ENCODE data around the gene ANAPC15. TPM values are rescaled to one million over a fixed set of nuclear protein-coding genes. Genes with fewer than 3 reads are reported as not detected.
"Not testable (repeated sequence)": the region's sequence is repeated elsewhere in the genome, so short reads cannot be mapped to it uniquely, and the experiment has no call there.

ANAPC15 gene
- 10 to 100 TPM; 25.2 to 95.2 (median 38.8) TPM for total RNA-seq

- peak within 1 kb of the TSS; percentile 58 to 82 (median 74) for H3K4me3 ChIP-seq
- 0 to 3% (median 2%) methylated on average over 1 to 27 of the region's 49 CpGs; no CpG with 5 or more reads in 2 of the 10 experiments for WGBS, 10 experiments
- in situ Hi-C loops (cut with MboI; ENCODE audit: low pct_unique_long_range_greater_than_20kb in 2 of 9, low sequenced_read_pairs in 9 of 9, unreplicated experiment in 9 of 9), result no loop called here
- H3K4me1 ChIP-seq (replicated peaks in 1 of 2), result peaks cover 5 to 7% of the 10 kb centered on the region in 2 donors
- H3K27ac ChIP-seq, result peak within 1 kb of the TSS; percentile 99
- ATAC-seq (replicated peaks in 6 of 8), result peak; percentile 85 to 94 (median 91)
Observed at GRCh38 chr11:72112143-72112977, at the start of gene ANAPC15. ANAPC15 (minus strand) TSS chr11:72112695; CDS start chr11:72111276, 1,419 bp downstream.

- in situ Hi-C loops (cut with MboI; ENCODE audit: low pct_unique_long_range_greater_than_20kb in 2 of 9, low sequenced_read_pairs in 9 of 9, unreplicated experiment in 9 of 9), result no loop called here
- Histone ChIP-seq H3K4me3 (no peak overlapping the region), H3K27ac (no peak overlapping the region), H3K4me1 (replicated peaks in 1 of 2) (no peaks in the 10 kb centered on the region)
- 27 to 100% (median 60%) methylated on average over 1 to 2 of the region's 2 CpGs; no CpG with 5 or more reads in 3 of the 10 experiments for WGBS, 10 experiments
- ATAC-seq (replicated peaks in 6 of 8), result peak in 1 of 8 experiments; percentile 26
Observed at GRCh38 chr11:72160319-72160718, 47.8 kb upstream of the ANAPC15 start.

GRCh38 chr11:72157131-72157530 is 44.6 kb upstream of the ANAPC15 start:
- no peak overlapping the region for H3K4me3 ChIP-seq
- no peak overlapping the region for H3K27ac ChIP-seq
- peak in 2 of 8 experiments; percentile 59 to 74 for ATAC-seq (replicated peaks in 6 of 8)
- in situ Hi-C loops (cut with MboI; ENCODE audit: low pct_unique_long_range_greater_than_20kb in 2 of 9, low sequenced_read_pairs in 9 of 9, unreplicated experiment in 9 of 9), result no loop called here
- H3K4me1 ChIP-seq (replicated peaks in 1 of 2), result no peaks in the 10 kb centered on the region
- 0 to 100% (median 81%) methylated on average over 1 to 4 of the region's 4 CpGs for WGBS, 10 experiments

GRCh38 chr11:72155751-72156150 is 43.3 kb upstream of the ANAPC15 start:
- H3K4me1 ChIP-seq (replicated peaks in 1 of 2), result no peaks in the 10 kb centered on the region
- no peak overlapping the region for H3K4me3 ChIP-seq
- 25 to 100% (median 76%) methylated on average over 1 to 3 of the region's 4 CpGs for WGBS, 10 experiments
- ATAC-seq (replicated peaks in 6 of 8), result no peak
- in situ Hi-C loops (cut with MboI; ENCODE audit: low pct_unique_long_range_greater_than_20kb in 2 of 9, low sequenced_read_pairs in 9 of 9, unreplicated experiment in 9 of 9), result no loop called here
- no peak overlapping the region for H3K27ac ChIP-seq

- ATAC-seq (replicated peaks in 6 of 8), result no peak
- WGBS, 10 experiments, result 0 to 92% (median 80%) methylated on average over 1 to 3 of the region's 3 CpGs; no CpG with 5 or more reads in 3 of the 10 experiments
- H3K4me3 ChIP-seq, result no peak overlapping the region
Observed at GRCh38 chr11:72154816-72155215, 42.3 kb upstream of the ANAPC15 start.

GRCh38 chr11:72153874-72154273 is 41.4 kb upstream of the ANAPC15 start:
- ATAC-seq (replicated peaks in 6 of 8); H3K27ac ChIP-seq; H3K4me3 ChIP-seq; in situ Hi-C loops (cut with MboI; ENCODE audit: low pct_unique_long_range_greater_than_20kb in 2 of 9, low sequenced_read_pairs in 9 of 9, unreplicated experiment in 9 of 9); H3K4me1 ChIP-seq (replicated peaks in 1 of 2): not testable (repeated sequence)
- 60 to 100% (median 88%) methylated on average over 1 to 2 of the region's 6 CpGs; no CpG with 5 or more reads in 5 of the 10 experiments for WGBS, 10 experiments

More at GRCh38 chr11:72154816-72155215, 42.3 kb upstream of the ANAPC15 start:
- in situ Hi-C loops (cut with MboI; ENCODE audit: low pct_unique_long_range_greater_than_20kb in 2 of 9, low sequenced_read_pairs in 9 of 9, unreplicated experiment in 9 of 9), result no loop called here
- no peaks in the 10 kb centered on the region for H3K4me1 ChIP-seq (replicated peaks in 1 of 2)
- no peak overlapping the region for H3K27ac ChIP-seq

GRCh38 chr11:72150882-72151281 is 38.4 kb upstream of the ANAPC15 start:
- Histone ChIP-seq H3K4me3 (no peak overlapping the region), H3K27ac (no peak overlapping the region), H3K4me1 (replicated peaks in 1 of 2) (no peaks in the 10 kb centered on the region)
- WGBS, 10 experiments, result 0 to 92% (median 68%) methylated on average over 1 to 3 of the region's 4 CpGs; no CpG with 5 or more reads in 2 of the 10 experiments
- ATAC-seq (replicated peaks in 6 of 8), result no peak
- in situ Hi-C loops (cut with MboI; ENCODE audit: low pct_unique_long_range_greater_than_20kb in 2 of 9, low sequenced_read_pairs in 9 of 9, unreplicated experiment in 9 of 9), result no loop called here

GRCh38 chr11:72146625-72147024 is 34.1 kb upstream of the ANAPC15 start:
- 0 to 52% (median 33%) methylated on average over 1 to 2 of the region's 2 CpGs; no CpG with 5 or more reads in 3 of the 10 experiments for WGBS, 10 experiments

GRCh38 chr11:72144807-72145565 is 32.5 kb upstream of the ANAPC15 start:
- Histone ChIP-seq H3K4me3 (no peak overlapping the region), H3K4me1 (replicated peaks in 1 of 2) (no peaks in the 10 kb centered on the region), H3K27ac (no peak overlapping the region)
- peak in 2 of 8 experiments; percentile 43 to 63 for ATAC-seq (replicated peaks in 6 of 8)
- WGBS, 10 experiments, result 10 to 100% (median 96%) methylated on average over 1 to 4 of the region's 4 CpGs; no CpG with 5 or more reads in 4 of the 10 experiments
- in situ Hi-C loops (cut with MboI; ENCODE audit: low pct_unique_long_range_greater_than_20kb in 2 of 9, low sequenced_read_pairs in 9 of 9, unreplicated experiment in 9 of 9), result no loop called here

More at GRCh38 chr11:72146625-72147024, 34.1 kb upstream of the ANAPC15 start:
- Histone ChIP-seq H3K27ac (no peak overlapping the region), H3K4me3 (no peak overlapping the region), H3K4me1 (replicated peaks in 1 of 2) (no peaks in the 10 kb centered on the region)
- ATAC-seq (replicated peaks in 6 of 8), result no peak
- in situ Hi-C loops (cut with MboI; ENCODE audit: low pct_unique_long_range_greater_than_20kb in 2 of 9, low sequenced_read_pairs in 9 of 9, unreplicated experiment in 9 of 9), result no loop called here

GRCh38 chr11:72142543-72142942 is 30.0 kb upstream of the ANAPC15 start:
- H3K4me3 ChIP-seq; H3K27ac ChIP-seq; in situ Hi-C loops (cut with MboI; ENCODE audit: low pct_unique_long_range_greater_than_20kb in 2 of 9, low sequenced_read_pairs in 9 of 9, unreplicated experiment in 9 of 9); ATAC-seq (replicated peaks in 6 of 8); H3K4me1 ChIP-seq (replicated peaks in 1 of 2): not testable (repeated sequence)
- no CpG with 5 or more reads among the region's 1 CpG for WGBS, 10 experiments

GRCh38 chr11:72142086-72142485 is 29.6 kb upstream of the ANAPC15 start:
- H3K4me1 ChIP-seq (replicated peaks in 1 of 2); in situ Hi-C loops (cut with MboI; ENCODE audit: low pct_unique_long_range_greater_than_20kb in 2 of 9, low sequenced_read_pairs in 9 of 9, unreplicated experiment in 9 of 9); H3K27ac ChIP-seq; H3K4me3 ChIP-seq; ATAC-seq (replicated peaks in 6 of 8): not testable (repeated sequence)
- WGBS, 10 experiments, result no CpG with 5 or more reads among the region's 1 CpG

GRCh38 chr11:72141066-72141465 is 28.6 kb upstream of the ANAPC15 start:
- Histone ChIP-seq H3K4me3 (no peak overlapping the region), H3K27ac (no peak overlapping the region), H3K4me1 (replicated peaks in 1 of 2) (no peaks in the 10 kb centered on the region)
- in situ Hi-C loops (cut with MboI; ENCODE audit: low pct_unique_long_range_greater_than_20kb in 2 of 9, low sequenced_read_pairs in 9 of 9, unreplicated experiment in 9 of 9), result no loop called here
- no peak for ATAC-seq (replicated peaks in 6 of 8)
- 0 to 71% (median 26%) methylated on average over 1 to 3 of the region's 3 CpGs; no CpG with 5 or more reads in 2 of the 10 experiments for WGBS, 10 experiments

- WGBS, 10 experiments, result 76 to 100% (median 90%) methylated on average over 1 to 2 of the region's 2 CpGs; no CpG with 5 or more reads in 6 of the 10 experiments
- ATAC-seq (replicated peaks in 6 of 8), result no peak
- Histone ChIP-seq H3K4me3 (no peak overlapping the region), H3K4me1 (replicated peaks in 1 of 2) (no peaks in the 10 kb centered on the region), H3K27ac (no peak overlapping the region)
- in situ Hi-C loops (cut with MboI; ENCODE audit: low pct_unique_long_range_greater_than_20kb in 2 of 9, low sequenced_read_pairs in 9 of 9, unreplicated experiment in 9 of 9), result no loop called here
Observed at GRCh38 chr11:72140661-72141060, 28.2 kb upstream of the ANAPC15 start.
